H1 (cell line): Measurements from ENCODE around the gene RCAN2. TPM values are rescaled to one million over a fixed set of nuclear protein-coding genes. Genes with fewer than 3 reads are reported as not detected.

Experiments
- CHD7 ChIP-seq: fragments of 300-600 bp; sonication (generic); IDR thresholded peaks from 2 replicates; pipeline ENCODE4 v1.7.1; 2012; ENCODE audit warnings: low read length, moderate library complexity, mild to moderate bottlenecking, inconsistent platforms; ENCODE audit not compliant: insufficient replicate concordance
- CTCF ChIP-seq, 3 experiments: IDR thresholded peaks; 1 replicate in 2 of 3; 2 replicates in 1 of 3; pipeline versions ENCODE4 v1.5.1 to v1.6.1; 2011; ENCODE audit warnings: low read length in 3 of 3, mild to moderate bottlenecking in 3 of 3, inconsistent platforms in 2 of 3, low read depth in 1 of 3, moderate library complexity in 1 of 3; ENCODE audit not compliant: insufficient read depth in 1 of 3; ENCODE audit errors: control extremely low read depth in 1 of 3
- EZH2 ChIP-seq: fragments of 200-600 bp; sonication (generic); IDR thresholded peaks from 2 replicates; pipeline ENCODE4 v1.7.1; 2012; ENCODE audit warnings: low read depth, mild to moderate bottlenecking, moderate library complexity, low read length, inconsistent platforms; ENCODE audit not compliant: severe bottlenecking
- TCF12 ChIP-seq: IDR thresholded peaks from 2 replicates; pipeline ENCODE4 v1.6.1; 2011; ENCODE audit warnings: low read depth, mild to moderate bottlenecking, low read length
- polyA plus RNA-seq, 7 experiments: library from polyadenylated mRNA; depleted of rRNA in 3 of 7; stranded (reverse) in 5 of 7; unstranded in 2 of 7; fragments of >200 nt in 5 of 7; fragments of 200-250 nt in 2 of 7; gene quantifications; 1 replicate in 5 of 7; 2 replicates in 1 of 7; 4 replicates in 1 of 7; pipeline versions ENCODE4 v1.2.1 to v1.2.3, GENCODE V29; 2011 to 2013; ENCODE audit warnings: missing spikeins in 2 of 7, mixed read lengths in 2 of 7
- total RNA-seq: library from RNA; stranded (reverse); fragmentation: NEBNext Ultra II Directional; extraction: Animal tissue kit (Norgen Biotek cat#: 25700); gene quantifications from 2 replicates; pipeline ENCODE4 v1.2.1, GENCODE V29; 2021

Gene RCAN2
- total and polyA plus RNA-seq, 2 of the 8 experiments (the other 6 are each of a cell fraction or from before 2014, with no cell fraction given), result 5.0 to 8.5 TPM

GRCh38 chr6:46381057-46381456, 110.2 kb downstream of the RCAN2 start (continued):
- no peak for TF ChIP-seq CHD7
- no peak for TF ChIP-seq TCF12
- TF ChIP-seq EZH2, result no peak
- no peak for TF ChIP-seq CTCF (IDR thresholded peaks at IDR 0.05; ENCODE audit: control extremely low read depth in 1 of 3, insufficient read depth in 1 of 3, low read depth in 1 of 3, low read length in 3 of 3)
